Suprapubic skin (tissue), 4 donors: ENCODE data around the gene CFAP119. TPM values are rescaled to one million over a fixed set of nuclear protein-coding genes. Genes with fewer than 3 reads are reported as not detected.
A peak's percentile ranks its signal among the peaks of the same experiment; 100 is the strongest.
"Not testable (repeated sequence)": the region's sequence is repeated elsewhere in the genome, so short reads cannot be mapped to it uniquely, and the experiment has no call there.

Experiments
- DNase-seq, 2 donors: peaks; one replicate each; pipeline ENCODE4 v3.0.0-alpha.2; 2019; ENCODE audit warnings: low spot score in 2 of 2
- H3K27ac ChIP-seq: fragments of 200-600 bp; sonication (generic); one replicate; pipeline ENCODE4 v1.5.1; 2019
- H3K27me3 ChIP-seq: fragments of 200-600 bp; sonication (generic); one replicate; pipeline ENCODE4 v1.5.1; 2019
- H3K36me3 ChIP-seq: fragments of 200-600 bp; sonication (generic); one replicate; pipeline ENCODE4 v1.5.1; 2019
- H3K4me1 ChIP-seq: fragments of 200-600 bp; sonication (generic); one replicate; pipeline ENCODE4 v1.5.1; 2019
- H3K4me3 ChIP-seq: fragments of 200-600 bp; sonication (generic); one replicate; pipeline ENCODE4 v1.5.1; 2019; ENCODE audit warnings: mild to moderate bottlenecking
- H3K9me3 ChIP-seq: fragments of 200-600 bp; sonication (generic); one replicate; pipeline ENCODE4 v1.5.1; 2019
- EP300 ChIP-seq: sonication (generic); formaldehyde crosslinking; IDR thresholded peaks from one replicate; pipeline ENCODE4 v1.6.1; 2017; ENCODE audit warnings: antibody characterized with exemption
- POLR2A ChIP-seq, 2 donors: fragments of 450-650 bp; IDR thresholded peaks; one replicate each; pipeline ENCODE4 v1.6.1; 2017; ENCODE audit warnings: antibody characterized with exemption in 2 of 2, mild to moderate bottlenecking in 2 of 2, moderate library complexity in 2 of 2
- POLR2AphosphoS5 ChIP-seq, 3 donors: sonication (generic); formaldehyde crosslinking; IDR thresholded peaks; one replicate each; pipeline ENCODE4 v1.6.1; 2017; ENCODE audit warnings: antibody characterized with exemption in 3 of 3
- WGBS: methylation state at CpG from one replicate; pipeline ENCODE4 v1.1.5; 2018; 5-methylcytosine and 5-hydroxymethylcytosine counted together
- total RNA-seq, 4 donors: library from RNA; depleted of rRNA; stranded (reverse); fragments of >200 nt; gene quantifications; one replicate each; pipeline ENCODE4 v1.1.0, GENCODE V29; 2016
- TF ChIP-seq, protein P1 (sequence below), 2 donors: fragments of 200-600 bp in 1 of 2; fragments of 450-650 bp in 1 of 2; sonication (generic) in 1 of 2; IDR thresholded peaks; one replicate each; pipeline ENCODE4 v1.5.1; 2016 to 2019; ENCODE audit warnings: antibody characterized with exemption in 2 of 2, mild to moderate bottlenecking in 1 of 2, moderate library complexity in 1 of 2

CFAP119 gene
- 1 to 10 TPM; 3.8 to 6.7 (median 5.0) TPM for total RNA-seq

GRCh38 chr16:30761928-30762902 lies at the start of gene CFAP119, which contains the start of gene RNF40:
Gene CFAP119, minus strand, starts transcription at chr16:30762062. Its CDS starts 314 bp downstream, at chr16:30761748.
Gene RNF40, plus strand, starts transcription at chr16:30762322. Its CDS starts 224 bp downstream, at chr16:30762546.
- Histone ChIP-seq H3K9me3 (no peaks in the 10 kb centered on the region), H3K27ac (peak within 1 kb of the TSS; percentile 83), H3K4me3 (peak within 1 kb of the TSS; percentile 87), H3K27me3 (no peaks in the 10 kb centered on the region), H3K36me3 (peaks cover 42% of the 10 kb centered on the region), H3K4me1 (peaks cover 29% of the 10 kb centered on the region)
- WGBS = 0% methylated on average over 30 of the region's 60 CpGs
- TF ChIP-seq POLR2A (IDR thresholded peaks at IDR 0.05) (peak in 1 of 2 donors; percentile 66), POLR2AphosphoS5 (IDR thresholded peaks at IDR 0.05) (peak in 2 of 3 donors; percentile 34 to 45)
- TF ChIP-seq, protein P1, sequence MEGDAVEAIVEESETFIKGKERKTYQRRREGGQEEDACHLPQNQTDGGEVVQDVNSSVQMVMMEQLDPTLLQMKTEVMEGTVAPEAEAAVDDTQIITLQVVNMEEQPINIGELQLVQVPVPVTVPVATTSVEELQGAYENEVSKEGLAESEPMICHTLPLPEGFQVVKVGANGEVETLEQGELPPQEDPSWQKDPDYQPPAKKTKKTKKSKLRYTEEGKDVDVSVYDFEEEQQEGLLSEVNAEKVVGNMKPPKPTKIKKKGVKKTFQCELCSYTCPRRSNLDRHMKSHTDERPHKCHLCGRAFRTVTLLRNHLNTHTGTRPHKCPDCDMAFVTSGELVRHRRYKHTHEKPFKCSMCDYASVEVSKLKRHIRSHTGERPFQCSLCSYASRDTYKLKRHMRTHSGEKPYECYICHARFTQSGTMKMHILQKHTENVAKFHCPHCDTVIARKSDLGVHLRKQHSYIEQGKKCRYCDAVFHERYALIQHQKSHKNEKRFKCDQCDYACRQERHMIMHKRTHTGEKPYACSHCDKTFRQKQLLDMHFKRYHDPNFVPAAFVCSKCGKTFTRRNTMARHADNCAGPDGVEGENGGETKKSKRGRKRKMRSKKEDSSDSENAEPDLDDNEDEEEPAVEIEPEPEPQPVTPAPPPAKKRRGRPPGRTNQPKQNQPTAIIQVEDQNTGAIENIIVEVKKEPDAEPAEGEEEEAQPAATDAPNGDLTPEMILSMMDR (IDR thresholded peaks at IDR 0.05) = no peak
- DNase-seq = peak; percentile 98

DNA sequence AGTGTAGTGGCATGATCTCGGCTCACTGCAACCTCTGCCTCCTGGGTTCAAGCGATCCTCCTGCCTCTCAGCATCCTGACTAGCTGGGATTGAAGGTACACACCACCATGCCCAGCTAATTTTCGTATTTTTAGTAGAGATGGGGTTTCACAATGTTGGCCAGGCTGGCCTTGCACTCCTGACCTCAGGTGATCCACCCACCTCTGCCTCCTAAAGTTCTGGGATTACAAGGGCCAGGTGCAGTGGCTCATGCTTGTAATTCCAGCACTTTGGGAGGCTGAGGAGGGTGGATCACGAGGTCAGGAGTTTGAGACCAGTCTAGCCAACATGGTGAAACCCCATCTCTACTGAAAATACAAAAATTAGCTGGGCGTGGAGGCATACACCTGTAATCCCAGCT lies 47.8 kb upstream of the CFAP119 start:
- not testable (repeated sequence) for DNase-seq, H3K9me3 ChIP-seq, H3K27ac ChIP-seq, H3K27me3 ChIP-seq, H3K36me3 ChIP-seq, H3K4me3 ChIP-seq
- H3K4me1 ChIP-seq = peaks cover 35% of the 10 kb centered on the region
- WGBS = 86% methylated on average over 5 of the region's 5 CpGs

DNA sequence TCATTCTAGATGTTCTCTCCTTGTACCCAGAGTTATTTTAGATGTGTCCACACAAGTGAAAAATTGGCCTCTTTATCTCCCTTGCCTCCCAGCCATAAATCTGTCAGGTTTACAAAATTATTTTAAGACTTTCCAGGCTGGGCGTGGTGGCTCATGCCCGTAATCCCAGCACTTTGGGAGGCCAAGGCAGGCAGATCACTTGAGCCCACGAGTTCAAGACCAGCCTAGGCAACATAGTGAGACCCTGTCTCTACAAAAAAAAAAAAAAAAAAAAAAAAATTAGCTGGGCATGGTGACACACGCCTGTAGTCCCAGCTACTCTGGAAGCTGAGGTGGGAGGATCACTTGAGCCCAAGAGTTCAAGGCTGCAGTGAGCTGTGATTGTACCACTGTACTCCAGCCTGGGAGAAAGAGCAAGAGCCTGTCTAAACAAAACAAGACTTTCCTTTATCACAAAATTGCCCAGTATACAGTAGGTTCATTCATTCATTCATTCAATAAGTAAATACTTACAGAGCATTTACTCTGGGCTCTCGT lies 47.1 kb upstream of the CFAP119 start:
- not testable (repeated sequence) for DNase-seq, H3K27ac ChIP-seq, H3K9me3 ChIP-seq, H3K36me3 ChIP-seq, H3K4me3 ChIP-seq, H3K27me3 ChIP-seq
- H3K4me1 ChIP-seq = peaks cover 28% of the 10 kb centered on the region
- 41% methylated on average over 5 of the region's 5 CpGs for WGBS

DNA sequence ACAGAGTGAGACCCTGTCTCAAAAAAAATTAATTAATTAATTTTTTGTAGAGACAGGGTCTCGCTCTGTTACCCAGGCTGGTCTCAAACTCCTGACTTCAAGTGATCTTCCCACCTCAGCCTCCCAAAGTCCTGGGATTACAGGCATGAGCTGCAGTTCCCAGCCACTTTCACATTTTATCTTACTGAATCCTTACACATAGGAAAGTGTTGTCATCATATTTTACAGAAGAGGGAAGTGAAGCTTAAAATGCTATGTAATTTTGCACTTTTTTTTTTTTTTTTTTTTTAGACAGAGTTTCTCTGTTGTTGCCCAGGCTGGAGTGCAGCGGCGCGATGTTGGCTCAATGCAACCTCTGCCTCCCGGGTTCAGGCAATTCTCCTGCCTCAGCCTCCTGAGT lies 46.3 kb upstream of the CFAP119 start:
- Histone ChIP-seq H3K9me3 (no peaks in the 10 kb centered on the region), H3K27ac (no peak overlapping the region), H3K4me1 (peaks cover 21% of the 10 kb centered on the region), H3K27me3 (no peaks in the 10 kb centered on the region), H3K4me3 (no peak overlapping the region), H3K36me3 (no peaks in the 10 kb centered on the region)
- 90% methylated on average over 5 of the region's 5 CpGs for WGBS
- TF ChIP-seq EP300 = no peak
- no peak for TF ChIP-seq POLR2AphosphoS5 (IDR thresholded peaks at IDR 0.05)
- TF ChIP-seq, protein P1 (IDR thresholded peaks at IDR 0.05) = no peak
- no peak for TF ChIP-seq POLR2A (IDR thresholded peaks at IDR 0.05)
- no peak for DNase-seq

DNA sequence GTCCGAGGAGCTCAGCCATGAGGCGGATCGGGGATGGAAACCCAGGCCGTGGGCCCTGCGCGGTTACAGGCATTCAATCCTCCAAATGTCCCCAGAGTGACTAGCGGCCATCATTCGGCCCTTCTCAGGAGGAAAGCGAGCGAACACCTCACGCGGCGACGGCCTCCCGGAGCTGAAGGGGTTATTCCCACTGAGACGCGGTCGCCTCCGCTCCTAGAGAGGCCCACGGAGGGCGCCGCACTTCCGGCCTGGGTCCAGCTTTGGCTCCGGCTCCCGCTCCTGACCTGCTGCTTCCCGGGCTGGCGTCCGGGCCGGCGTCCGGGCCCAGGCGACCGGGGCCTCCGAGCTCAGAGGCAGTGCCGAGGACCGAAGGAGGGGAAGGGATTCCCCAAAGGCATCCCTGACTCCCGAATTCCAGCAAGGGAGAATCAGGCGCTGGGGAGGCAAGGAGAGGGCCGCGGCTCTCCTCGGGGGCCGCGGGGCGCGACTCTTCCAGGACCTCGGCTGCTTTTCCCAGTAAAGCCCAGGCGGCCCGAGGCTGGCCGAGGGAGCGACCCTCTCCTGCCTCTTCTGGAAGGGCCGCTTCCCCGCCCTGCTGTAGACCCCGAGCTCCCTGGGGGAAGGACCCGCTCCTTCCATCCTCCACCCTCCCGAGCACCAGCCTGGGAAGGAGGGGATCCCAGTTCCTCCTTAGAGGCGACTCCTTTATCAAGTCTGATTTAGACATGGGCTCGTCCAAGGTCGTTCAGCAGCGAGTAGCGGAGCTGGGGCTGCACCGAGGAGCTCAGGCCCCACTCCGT lies 43.7 kb upstream of the CFAP119 start:
- Histone ChIP-seq H3K27ac (peak overlapping the region; percentile 85), H3K4me3 (peak overlapping the region; percentile 63), H3K4me1 (peaks cover 21% of the 10 kb centered on the region), H3K27me3 (no peaks in the 10 kb centered on the region), H3K36me3 (no peaks in the 10 kb centered on the region), H3K9me3 (no peaks in the 10 kb centered on the region)
- 2% methylated on average over 24 of the region's 62 CpGs for WGBS
- DNase-seq = peak; percentile 90 to 96
- TF ChIP-seq EP300 (no peak), POLR2AphosphoS5 (IDR thresholded peaks at IDR 0.05) (peak; percentile 28 to 85 (median 63)), POLR2A (IDR thresholded peaks at IDR 0.05) (peak in 1 of 2 donors; percentile 77)
- TF ChIP-seq, protein P1 (IDR thresholded peaks at IDR 0.05) = no peak

- WGBS = 27% methylated on average over 8 of the region's 8 CpGs
- Histone ChIP-seq H3K36me3 (no peaks in the 10 kb centered on the region), H3K9me3 (no peaks in the 10 kb centered on the region), H3K4me3 (peak overlapping the region; percentile 63), H3K27me3 (no peaks in the 10 kb centered on the region), H3K4me1 (peaks cover 21% of the 10 kb centered on the region), H3K27ac (peak overlapping the region; percentile 85)
- TF ChIP-seq, protein P1 (IDR thresholded peaks at IDR 0.05) = no peak
- DNase-seq = no peak
These were observed 43.2 kb upstream of the CFAP119 start for GRCh38 chr16:30805056-30805369.
